ENCODE results near the gene MPV17L2.
A peak's percentile ranks its signal among the peaks of the same experiment; 100 is the strongest.
"Not testable (repeated sequence)": the region's sequence is repeated elsewhere in the genome, so short reads cannot be mapped to it uniquely, and the experiment has no call there.

The MPV17L2 gene

DNA sequence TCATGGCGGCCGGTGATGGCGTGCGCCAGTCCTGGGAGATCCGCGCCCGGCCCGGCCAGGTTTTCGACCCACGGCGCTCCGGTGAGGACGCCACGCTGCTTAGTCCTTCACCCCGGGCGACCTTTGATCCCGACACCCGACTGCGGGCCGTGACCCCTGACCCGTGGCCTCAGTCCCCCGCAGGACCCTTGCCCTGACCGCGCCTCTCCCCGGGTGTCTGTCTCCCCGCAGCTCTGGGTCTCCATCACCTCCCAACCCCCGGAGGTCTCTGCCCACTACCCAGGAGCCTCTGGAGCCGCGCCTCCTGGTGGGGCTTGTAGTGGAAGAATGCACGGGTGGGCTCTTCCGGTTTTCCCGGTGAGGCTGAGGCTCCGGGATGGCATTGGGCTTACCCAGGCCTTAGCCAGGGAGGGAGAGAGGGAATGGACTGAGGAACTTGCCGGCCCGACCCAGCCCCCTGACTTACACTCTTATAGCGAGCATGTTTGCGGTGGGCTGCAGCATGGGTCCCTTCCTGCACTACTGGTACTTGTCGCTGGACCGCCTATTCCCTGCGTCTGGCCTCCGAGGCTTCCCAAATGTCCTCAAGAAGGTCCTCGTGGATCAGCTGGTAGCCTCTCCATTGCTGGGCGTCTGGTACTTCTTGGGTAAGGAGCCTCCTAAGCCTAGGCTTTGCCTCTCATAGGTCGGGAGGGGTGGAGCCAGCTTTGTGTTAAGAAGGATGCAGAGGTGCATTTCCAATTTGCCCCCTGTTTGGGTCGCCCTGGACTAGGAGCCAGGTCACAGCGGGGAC lies 566 bp downstream of the MPV17L2 start:
- DNase-seq: no peak

DNA sequence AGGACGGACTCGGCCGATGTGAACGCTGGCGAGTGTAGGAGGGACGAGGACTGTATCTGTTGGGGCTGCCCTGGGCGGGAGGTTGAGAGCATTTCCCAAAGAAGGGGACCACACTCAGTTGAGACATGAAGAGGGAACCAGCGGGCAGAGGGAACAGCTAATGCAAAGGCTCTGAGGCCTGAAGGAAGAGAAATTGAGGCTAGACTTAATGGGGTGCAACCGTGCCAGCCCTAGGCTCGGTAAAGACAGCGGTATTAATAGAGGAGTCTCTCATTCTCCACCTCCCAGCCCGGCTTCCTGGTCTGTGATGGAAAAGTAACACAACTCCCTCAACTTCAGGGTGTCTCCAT lies 1.1 kb downstream of the MPV17L2 start:
- DNase-seq: no peak

DNA sequence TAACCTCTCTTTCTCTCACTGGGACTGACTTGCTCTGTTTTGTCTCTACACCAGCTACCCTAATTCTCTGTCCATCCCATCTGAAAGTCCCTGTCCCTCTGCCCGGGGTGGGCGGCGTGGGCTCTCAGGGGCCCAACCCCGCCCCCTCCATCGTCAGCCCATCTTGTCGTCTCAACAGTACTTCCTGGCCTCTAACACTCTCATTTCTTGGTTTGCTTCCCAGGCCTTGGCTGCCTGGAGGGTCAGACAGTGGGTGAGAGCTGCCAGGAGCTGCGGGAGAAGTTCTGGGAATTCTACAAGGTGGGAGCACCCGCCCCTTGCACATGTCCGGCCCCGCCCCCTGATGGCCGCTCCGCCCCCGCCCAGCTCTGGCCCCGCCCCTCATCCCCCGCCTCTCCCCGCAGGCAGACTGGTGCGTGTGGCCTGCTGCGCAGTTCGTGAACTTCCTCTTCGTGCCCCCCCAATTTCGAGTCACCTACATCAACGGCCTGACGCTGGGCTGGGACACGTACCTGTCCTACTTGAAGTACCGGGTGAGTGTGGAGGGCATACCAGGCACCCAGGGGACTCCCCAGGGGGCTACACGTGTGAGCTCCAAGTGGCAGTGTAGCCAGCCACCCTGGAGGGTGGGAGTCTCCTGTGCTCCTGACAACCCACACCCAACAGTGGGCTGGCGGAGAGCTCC lies 1.7 kb downstream of the MPV17L2 start:
- DNase-seq: peak; percentile 43

DNA sequence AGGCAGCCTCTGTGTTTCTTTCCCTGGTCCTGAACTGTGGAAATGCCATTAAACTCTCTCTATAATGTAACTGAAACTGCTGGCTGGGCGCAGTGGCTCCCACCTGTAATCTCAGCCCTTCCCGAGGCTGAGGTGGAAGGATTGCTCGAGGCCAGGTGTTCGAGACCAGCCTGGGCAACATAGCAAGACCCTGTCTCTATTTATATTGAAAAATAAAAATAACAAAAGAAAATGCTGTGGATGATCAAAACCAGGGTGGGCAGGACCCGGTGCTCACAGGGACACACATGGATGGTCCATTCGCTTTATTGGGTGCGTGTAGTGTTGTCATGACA lies 3.5 kb downstream of the MPV17L2 start:
- DNase-seq: no peak

DNA sequence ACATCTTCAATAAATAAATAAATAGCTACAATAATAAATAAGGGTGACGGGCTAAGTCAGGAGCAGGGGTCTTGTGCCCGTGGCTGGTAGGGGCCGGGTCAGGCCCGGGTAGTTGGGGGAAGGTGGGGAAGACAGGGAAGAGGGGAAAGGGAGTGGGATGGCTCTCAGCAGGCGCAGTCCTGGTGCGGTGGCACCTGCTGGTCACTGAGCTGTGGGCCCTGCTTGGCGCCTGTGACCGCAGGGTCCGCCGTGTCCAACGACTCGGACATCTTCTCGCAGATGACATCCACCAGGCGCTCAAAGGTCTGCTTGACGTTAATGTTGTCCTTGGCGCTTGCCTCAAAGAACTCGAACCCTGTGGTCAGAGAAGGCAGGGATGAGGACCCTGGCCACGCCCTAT lies 4.3 kb downstream of the MPV17L2 start:
- no peak for DNase-seq

DNA sequence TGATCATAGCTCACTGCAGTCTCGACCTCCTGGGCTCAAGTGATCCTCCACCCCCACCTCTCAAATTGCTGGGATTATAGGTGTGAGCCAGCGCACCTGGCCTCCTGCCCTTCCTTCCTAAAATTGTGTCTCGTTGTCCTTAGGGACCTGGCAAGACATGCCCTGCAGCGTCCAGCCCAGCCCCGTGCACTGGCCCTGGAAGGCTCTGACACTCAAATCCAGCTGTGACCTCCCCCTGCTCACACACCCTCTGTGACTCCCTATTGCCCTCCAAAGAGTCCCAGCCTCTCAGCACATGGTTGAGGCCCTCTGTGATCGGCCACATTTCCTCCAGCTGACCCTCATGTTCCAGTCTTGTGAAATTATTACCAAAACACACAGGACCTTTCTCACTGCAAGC lies 4.9 kb downstream of the MPV17L2 start:
- no peak for DNase-seq

DNA sequence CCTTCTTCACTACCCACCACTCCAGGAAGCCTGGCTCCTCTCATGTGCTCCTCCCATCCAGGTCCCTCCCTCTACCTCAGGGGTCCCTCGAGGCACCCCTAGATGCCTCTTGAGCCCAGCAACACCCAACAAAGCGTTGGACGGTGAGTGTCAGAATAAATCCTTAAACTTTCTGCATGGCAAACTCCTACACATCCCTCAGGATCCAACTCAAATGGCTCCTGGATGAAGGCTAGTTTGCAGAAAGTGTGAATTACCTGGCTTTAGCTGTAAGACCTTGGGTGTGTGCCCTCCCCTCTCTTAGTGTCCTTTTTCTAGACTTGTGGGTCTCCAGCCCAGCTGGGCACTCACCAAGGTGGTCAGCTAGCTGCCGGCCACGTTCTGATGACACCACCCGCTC lies 5.4 kb downstream of the MPV17L2 start:
- no peak for DNase-seq

DNA sequence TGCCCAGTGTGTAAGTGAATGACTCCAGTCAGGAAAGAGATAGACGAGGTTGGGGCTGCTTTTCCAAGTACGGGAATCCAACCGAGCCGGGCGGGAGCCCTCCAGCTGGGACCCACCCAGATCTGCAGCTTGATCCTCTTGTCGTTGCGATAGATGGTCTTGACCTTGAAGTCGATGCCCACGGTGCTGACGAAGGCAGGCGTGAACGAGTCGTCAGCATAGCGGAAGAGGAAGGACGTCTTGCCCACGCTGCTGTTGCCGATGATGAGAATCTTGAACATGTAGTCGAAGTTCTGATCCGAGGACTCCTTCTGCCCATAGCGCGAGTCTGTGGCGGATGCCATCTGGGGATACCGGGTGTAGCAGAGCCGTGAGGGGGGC lies 9.4 kb downstream of the MPV17L2 start:
- no peak for DNase-seq

DNA sequence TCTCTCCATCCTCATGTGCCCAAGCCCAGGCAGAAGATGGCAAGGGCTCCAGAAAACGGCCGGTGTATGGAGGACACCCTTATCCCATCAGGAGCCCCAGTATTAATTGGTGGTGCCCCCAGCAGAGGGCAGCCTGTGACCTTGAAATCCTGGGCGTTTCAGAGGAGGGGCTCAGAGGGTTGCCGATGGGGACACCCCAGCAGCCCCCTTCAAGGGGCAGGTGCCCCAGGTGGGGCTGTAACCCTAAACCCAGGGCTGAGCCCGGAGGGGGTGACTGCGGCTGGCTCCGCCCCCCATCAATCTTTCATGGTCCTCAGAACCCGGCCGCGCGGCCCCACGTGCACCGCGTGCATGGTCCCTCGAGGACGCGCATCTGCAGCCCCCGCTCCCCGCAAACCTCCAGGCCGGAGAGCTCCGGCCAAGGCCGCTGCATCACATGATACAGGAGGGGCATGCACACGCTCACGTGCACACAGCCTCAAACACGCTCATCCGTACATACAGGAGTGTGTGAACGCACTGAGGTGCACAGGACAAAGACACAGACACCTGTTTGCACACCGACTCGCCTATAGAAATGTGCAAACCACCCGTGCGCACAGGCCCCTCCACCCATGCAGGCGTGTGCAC lies 9.9 kb downstream of the MPV17L2 start:
- DNase-seq: peak; percentile 36

DNA sequence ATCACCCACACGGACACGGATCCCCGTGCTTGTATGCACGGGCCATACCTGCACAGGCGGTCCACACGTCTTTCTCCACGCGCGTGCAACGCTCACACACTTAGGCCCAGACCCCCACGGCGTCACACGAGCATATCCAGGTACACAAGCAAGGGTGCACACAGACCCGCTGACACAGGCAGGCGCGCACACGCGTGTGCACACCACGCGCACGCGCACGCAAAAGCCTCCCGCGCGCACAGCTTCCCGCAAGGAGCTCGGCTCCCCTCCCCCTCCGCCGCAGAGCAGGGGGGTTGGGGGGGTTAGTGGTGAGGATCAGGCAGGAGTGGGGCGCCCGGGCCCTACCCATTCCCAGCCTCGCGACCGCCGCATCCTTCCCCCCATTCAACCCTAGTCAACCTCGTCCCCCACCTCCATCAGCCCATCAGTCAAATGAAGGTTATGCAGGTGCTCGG lies 10.4 kb downstream of the MPV17L2 start:
- peak; percentile 63 for DNase-seq

DNA sequence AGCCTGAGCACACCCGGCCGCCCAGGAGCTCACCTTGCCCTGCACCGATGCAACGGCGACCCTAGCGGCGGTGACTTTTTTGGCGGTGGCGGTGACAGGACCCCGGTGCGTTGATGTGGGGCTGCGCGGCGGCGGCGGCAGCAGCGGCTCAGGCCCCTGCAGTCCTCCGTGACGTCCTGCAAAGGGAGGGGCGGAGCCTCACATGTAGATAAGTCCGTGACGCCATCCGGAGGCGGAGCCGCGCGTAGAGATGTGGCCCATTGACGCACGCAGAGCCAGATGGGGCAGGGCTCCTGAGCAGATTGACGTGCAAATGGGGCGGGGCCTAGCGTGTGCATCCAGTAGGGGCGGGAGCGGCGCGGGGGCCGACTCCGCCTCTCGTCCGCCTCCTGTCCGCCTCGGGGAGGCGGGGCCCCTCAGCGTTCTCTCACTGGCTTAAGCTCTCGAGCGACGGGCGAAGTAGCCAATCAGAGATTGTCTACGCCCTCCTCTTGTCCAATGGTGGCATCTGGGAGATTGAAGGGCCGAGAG lies 10.9 kb downstream of the MPV17L2 start, which contains the start of gene RAB3A:
Gene RAB3A (minus strand): TSS at position 180 of the 531 bp plus-strand sequence. CDS start 1,302 bp downstream, outside the sequence.
- peak; percentile 99 for DNase-seq

DNA sequence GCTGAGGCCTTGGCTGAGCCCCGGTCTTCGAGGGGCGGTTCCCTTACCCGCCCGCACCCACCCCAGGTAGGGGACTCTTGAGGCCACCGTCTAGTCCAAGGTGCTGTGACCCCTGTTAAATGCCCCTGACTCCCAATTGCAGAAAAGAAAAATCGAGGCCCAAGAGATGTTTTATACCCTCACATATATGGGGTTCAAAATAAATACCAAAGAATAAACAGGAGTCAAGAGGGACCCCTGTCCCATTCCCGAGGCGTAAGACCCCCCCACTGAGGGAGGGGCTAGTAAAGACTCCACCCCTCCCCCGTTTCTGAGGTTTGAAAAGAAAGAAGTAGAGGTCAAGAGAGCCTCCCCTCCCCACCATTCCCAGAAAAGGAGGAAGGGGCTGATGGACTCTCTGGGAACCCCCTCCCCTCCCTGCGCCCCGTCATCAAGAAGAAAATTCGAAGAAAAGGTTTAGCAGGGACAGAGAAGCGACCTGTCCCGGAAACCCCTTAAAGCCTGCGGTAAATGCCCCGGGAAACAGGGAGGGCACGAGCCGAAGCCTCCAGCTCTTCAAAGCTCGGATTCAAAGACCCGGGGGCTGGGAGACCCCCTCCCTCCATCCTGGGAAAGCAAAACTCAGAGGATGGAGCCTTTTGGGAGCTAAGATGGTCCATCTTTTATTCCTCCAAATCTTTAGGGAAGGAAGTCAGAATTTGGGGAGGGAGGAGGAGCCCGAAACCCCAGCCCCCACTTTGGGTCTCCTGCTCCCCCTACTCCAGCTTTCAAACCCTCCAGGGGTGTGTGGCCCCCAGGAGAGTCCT lies 11.6 kb downstream of the MPV17L2 start:
- DNase-seq: no peak

DNA sequence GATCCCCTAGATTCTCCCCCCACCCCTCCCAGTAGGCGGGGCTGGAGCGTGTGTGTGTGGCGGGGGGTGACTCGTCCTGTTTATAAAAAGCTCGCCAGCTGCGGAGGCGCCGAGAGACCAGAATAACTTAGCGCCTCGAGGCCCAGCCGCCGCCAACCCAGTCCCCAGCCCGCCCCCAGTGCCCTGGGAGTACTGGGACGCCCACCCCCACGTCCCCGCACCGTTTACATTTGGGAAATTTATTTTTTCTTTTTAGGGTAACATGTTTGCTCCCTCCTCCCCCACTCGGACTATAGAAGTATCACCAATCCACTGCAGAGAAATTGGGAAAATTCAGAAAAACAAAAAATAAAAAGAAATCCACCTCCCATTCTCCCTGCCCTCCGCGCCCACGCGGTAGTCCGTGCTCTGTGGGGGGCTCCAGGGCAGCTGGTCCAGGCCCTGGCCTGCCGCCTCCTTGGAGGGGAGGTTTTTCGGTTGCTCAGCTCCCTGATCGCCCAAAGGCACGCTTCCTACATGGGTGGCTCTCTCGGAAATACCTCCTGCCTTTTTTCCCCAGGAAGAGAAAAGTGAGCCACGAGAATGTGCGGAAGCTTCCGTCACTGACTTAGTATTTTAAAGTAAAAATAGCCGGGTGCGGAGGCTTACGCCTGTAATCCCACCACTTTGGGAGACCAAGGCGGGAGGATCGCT lies 12.3 kb downstream of the MPV17L2 start:
- DNase-seq: peak; percentile 60

DNA sequence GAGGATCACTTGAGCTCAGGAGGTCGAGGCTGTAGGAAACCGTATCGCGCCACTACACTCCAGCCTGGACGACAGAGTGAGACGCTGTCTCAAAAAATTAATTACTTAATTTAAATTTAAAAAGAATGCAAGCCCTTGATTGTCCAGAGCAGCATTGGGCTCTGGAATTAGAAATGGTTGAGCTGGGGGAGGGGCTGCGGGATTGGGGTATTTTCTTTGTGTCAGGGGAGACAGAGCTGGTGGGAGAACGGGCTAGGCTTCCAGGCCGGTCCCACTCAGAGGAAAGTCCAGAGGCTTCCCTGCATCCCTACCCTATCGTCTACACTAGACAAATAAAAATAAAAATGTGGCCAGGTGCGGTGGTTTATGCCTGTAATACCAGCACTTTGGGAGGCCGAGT lies 13.0 kb downstream of the MPV17L2 start:
- DNase-seq: no peak

DNA sequence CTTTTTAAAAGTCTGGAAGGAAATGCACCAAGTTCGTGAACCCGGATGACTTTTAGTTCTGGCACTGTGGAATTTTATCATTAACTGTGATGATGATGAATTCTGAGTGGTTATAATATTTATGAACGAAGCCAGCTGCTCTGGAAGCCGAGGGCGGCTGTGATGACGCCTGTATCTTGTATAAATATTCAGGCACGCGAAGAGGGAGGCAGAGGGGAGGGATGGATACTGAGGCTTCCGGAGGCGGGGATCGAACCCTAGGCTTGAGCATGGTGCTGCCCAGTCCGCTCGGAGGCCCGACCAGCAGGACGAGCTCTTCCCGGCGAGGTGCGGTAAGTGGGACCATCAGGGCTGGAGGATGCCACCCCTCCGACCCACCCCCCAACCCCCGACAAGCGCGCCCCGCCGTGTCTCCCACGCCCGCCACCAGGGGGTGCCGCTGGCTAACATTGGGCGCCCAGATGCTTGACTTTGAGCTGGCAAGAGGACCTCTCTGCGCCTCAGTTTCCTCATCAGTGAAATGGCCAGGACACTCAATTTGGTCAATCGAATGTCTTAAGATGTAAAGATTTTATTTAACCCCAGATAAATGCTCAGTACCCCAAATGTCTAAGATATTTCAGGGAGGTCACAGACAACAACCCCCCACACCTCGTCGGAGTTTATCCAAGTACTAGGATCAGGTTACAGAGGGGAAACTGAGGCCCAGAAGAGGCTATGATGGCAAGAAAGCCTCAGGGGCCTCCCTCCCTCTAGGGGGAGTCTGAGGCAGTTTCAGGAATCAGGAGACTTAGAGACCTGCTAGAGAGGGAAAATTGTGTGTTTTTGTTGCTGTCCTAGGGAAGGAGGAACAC lies 15.3 kb downstream of the MPV17L2 start:
- peak; percentile 48 for DNase-seq

DNA sequence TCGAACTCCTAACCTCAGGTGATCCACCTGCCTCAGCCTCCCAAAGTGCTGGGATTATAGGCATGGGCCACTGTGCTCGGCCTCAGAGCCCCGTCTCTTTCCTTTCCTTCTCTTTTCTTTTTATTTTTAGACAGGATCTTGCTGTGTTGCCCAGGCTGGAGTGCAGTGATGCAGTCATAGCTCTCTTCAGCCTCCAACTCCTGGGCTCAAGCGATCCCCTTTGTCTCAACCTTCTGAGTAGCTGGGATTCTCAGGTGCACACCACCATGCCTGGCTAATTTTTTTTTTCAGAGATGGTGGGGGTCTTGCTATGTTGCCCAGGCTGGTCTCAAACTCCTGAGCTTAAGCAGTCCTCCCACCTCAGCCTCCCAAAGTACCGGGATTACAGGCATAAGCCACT lies 16.9 kb downstream of the MPV17L2 start:
- not testable (repeated sequence) for DNase-seq

DNA sequence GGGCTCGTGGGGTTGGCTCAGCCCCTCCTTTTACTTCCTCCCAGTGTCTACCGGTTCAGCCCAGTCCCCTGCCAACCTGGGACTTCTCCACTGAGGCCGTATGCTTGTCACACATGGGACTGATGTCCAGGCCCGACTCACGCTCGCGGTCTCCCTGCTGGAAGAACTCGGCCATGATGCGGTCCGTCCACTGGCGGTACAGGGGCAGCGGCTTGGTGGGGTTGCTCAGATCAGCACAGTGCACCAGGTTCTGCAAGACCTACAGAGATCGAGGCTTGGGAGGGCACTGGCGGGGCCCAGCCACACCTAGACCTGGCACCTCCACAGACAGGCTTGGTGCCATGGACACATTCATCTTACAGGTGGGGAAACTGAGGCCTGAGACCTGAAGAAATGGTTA lies 18.7 kb downstream of the MPV17L2 start:
- no peak for DNase-seq

DNA sequence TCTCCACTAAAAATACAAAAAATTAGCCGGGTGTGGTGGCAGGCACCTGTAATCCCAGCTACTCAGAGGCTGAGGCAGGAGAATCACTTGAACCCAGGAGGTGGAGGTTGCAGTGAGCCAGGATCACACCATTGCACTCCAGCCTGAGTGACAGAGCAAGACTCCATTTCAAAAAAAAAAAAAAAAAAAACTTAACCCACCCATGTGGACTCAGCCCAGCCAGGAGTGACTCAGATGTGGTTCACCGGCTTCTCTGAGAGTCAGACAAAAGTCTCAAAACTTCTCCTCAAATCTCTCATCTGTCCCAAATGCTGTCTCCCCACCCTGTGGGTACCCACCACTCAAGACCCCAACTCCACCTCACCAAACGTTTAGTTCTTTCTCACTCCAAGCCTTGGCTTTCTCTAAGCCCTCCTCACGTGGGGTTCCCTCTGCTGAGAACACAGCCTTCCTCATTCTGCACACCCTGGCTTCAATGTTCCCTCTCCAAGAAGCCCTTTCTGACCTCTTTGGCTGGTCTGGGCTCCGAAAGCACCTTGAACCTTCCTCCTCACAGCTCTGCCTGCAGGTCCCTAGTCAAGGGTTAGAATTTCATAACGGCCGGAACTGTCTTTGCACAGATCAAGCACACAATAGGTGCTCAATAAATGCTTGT lies 21.9 kb downstream of the MPV17L2 start:
- DNase-seq: no peak

DNA sequence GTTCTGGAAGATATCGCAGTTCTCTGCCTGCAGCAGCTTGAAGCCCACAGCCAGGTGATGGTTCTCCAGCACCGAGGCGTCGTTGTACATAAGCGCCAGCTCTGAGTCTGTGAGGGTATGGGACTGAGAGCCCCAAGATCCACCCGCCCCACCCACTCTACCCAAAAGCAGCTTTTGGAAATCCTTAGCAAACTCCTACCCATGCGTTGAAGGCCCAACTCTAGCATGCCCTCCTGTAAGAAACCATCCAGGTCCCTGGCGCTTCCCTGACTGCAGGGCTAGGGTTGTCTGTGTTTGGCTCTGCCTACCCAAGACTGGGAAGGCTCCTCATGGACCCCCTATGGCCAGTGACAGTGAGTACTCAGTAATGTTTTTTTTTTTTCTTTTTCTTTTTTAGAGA lies 23.8 kb downstream of the MPV17L2 start:
- no peak for DNase-seq

DNA sequence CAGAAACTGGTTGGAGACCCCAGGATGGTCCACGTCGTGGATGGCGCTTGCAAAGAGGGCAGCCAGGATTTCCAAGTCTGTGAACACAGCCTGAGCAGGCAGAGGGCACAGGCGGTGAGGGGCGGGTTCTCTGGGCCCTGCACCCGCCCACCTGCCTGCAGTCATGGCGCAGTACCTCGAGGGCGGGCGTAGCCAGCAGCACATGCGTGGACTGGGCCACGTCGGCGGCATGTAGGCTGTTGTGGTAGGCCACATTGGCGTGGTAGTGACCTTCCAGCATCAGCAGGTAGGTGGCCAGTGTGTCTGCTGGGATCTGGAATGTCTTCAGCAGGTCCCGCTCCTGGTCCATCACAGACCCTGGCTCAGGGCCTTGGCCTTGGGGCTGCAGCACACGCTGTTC lies 25.1 kb downstream of the MPV17L2 start:
- DNase-seq: no peak

DNA sequence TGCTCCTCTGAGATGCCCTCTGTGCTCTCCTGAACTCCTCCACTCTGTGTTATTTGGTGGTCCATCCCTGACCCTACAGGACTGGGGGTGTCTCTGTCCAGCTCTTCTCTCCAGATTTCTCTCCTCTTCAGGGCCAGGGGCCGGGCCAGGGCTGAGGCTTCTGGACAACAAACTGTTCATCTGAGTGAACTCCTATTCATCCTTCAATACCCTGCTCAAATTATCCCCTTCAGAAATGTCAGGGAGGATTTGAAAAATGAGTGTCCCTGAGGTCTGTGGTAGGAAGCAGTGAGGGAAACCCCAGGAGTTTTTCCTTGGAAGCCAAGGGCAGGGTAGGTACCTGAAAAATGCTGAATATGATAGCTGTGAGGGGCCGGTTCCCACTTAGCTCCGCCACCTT lies 25.6 kb downstream of the MPV17L2 start:
- DNase-seq: no peak
